Gastroesophageal sphincter (tissue), 4 donors: ENCODE measurements around the gene THEM4. TPM values are rescaled to one million over a fixed set of nuclear protein-coding genes. Genes with fewer than 3 reads are reported as not detected.

ENCODE experiments used
- ATAC-seq: fragments of 150-250 bp; one replicate; pipeline ENCODE4 v1.9.1; 2016; ENCODE audit warnings: mild to moderate bottlenecking, moderate library complexity
- H3K27ac ChIP-seq, 4 donors: fragments of 200-600 bp; sonication (generic) in 3 of 4; 1 replicate in 3 of 4; 2 replicates in 1 of 4; pipeline ENCODE4 v1.5.1; 2016 to 2019
- H3K27me3 ChIP-seq: fragments of 200-600 bp; sonication (generic); one replicate; pipeline ENCODE4 v1.5.1; 2019
- H3K36me3 ChIP-seq, 2 donors: fragments of 200-600 bp; sonication (generic); one replicate each; pipeline ENCODE4 v1.5.1; 2019; ENCODE audit warnings: control low read depth in 1 of 2
- H3K4me1 ChIP-seq, 3 donors: fragments of 200-600 bp; sonication (generic); 1 replicate in 2 of 3; 2 replicates in 1 of 3; pipeline ENCODE4 v1.5.1; 2016 to 2019; ENCODE audit warnings: control low read depth in 2 of 3
- H3K4me3 ChIP-seq, 2 donors: fragments of 200-600 bp; sonication (generic); one replicate each; pipeline ENCODE4 v1.5.1; 2019; ENCODE audit warnings: mild to moderate bottlenecking in 1 of 2, moderate library complexity in 1 of 2
- H3K9me3 ChIP-seq, 3 donors: fragments of 200-600 bp; sonication (generic); one replicate each; pipeline ENCODE4 v1.5.1; 2017 to 2019; ENCODE audit warnings: control low read depth in 2 of 3
- EP300 ChIP-seq: sonication (generic); formaldehyde crosslinking; IDR thresholded peaks from one replicate; pipeline ENCODE4 v1.6.1; 2017; ENCODE audit warnings: antibody characterized with exemption, mild to moderate bottlenecking
- POLR2A ChIP-seq, 2 donors: fragments of 450-650 bp; IDR thresholded peaks; one replicate each; pipeline ENCODE4 v1.6.1; 2017; ENCODE audit warnings: antibody characterized with exemption in 2 of 2, mild to moderate bottlenecking in 2 of 2, moderate library complexity in 1 of 2
- POLR2AphosphoS5 ChIP-seq: sonication (generic); formaldehyde crosslinking; IDR thresholded peaks from one replicate; pipeline ENCODE4 v1.6.1; 2017; ENCODE audit warnings: antibody characterized with exemption
- WGBS, 2 donors: methylation state at CpG; one replicate each; pipeline ENCODE4 v1.1.5; 2018; ENCODE audit warnings: low coverage in 1 of 2; 5-methylcytosine and 5-hydroxymethylcytosine counted together
- total RNA-seq, 4 donors: library from RNA; depleted of rRNA; stranded (reverse); fragments of >200 nt; gene quantifications; one replicate each; pipeline ENCODE4 v1.1.0, GENCODE V29; 2016
- TF ChIP-seq, protein P1 (sequence below), 4 experiments: fragments of 200-600 bp in 2 of 4; fragments of 450-650 bp in 2 of 4; sonication (generic) in 1 of 4; IDR thresholded peaks; one replicate each; pipeline ENCODE4 v1.5.1; 2017 to 2019; ENCODE audit warnings: antibody characterized with exemption in 4 of 4, mild to moderate bottlenecking in 2 of 4, moderate library complexity in 2 of 4

The THEM4 gene
- total RNA-seq, 4 donors from 2014 or later, result 14.7 to 17.5 (median 16.1) TPM

DNA sequence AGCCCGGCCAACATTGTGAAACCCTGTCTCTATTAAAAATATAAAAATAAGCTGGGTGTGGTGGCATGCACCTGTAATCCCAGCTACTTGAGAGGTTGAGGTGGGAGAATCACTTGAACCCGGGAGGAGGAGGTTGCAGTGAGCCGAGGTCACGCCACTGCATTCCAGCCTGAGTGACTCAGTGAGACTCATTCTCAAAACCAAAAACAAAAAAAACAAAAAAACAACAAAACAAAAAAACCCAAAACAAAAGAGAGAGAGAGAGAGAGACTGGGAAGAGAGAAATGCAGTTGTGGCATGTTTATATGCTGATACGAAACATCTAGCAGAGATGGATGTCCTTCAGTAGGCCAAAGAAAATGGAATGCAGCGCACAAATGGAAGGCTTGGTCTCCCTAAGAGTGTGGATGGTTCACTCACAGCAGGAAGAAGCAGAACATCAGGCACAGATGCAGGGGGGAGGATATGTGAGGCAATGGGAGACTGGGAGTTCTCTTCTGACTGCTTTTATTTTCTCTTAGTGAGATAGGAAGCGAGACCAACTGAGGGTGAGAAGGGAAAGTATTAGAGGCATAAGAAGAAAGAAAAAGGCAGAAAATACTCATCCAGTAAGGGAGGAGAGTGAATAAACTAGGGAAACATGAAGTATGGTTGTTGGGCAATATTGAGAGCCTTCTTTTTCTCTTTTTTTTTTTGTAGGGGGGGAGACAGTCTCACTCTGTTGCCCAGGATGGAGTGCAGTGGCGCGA is 16.0 kb downstream of the THEM4 start:
- no peak for TF ChIP-seq POLR2AphosphoS5
- TF ChIP-seq EP300, result no peak
- no peak for TF ChIP-seq POLR2A (IDR thresholded peaks at IDR 0.05)
- TF ChIP-seq, protein P1, sequence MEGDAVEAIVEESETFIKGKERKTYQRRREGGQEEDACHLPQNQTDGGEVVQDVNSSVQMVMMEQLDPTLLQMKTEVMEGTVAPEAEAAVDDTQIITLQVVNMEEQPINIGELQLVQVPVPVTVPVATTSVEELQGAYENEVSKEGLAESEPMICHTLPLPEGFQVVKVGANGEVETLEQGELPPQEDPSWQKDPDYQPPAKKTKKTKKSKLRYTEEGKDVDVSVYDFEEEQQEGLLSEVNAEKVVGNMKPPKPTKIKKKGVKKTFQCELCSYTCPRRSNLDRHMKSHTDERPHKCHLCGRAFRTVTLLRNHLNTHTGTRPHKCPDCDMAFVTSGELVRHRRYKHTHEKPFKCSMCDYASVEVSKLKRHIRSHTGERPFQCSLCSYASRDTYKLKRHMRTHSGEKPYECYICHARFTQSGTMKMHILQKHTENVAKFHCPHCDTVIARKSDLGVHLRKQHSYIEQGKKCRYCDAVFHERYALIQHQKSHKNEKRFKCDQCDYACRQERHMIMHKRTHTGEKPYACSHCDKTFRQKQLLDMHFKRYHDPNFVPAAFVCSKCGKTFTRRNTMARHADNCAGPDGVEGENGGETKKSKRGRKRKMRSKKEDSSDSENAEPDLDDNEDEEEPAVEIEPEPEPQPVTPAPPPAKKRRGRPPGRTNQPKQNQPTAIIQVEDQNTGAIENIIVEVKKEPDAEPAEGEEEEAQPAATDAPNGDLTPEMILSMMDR (IDR thresholded peaks at IDR 0.05), result no peak
- H3K4me1 ChIP-seq, result peaks cover 0 to 3% (median 0%) of the 10 kb centered on the region in 3 donors
- peaks cover 0 to 78% of the 10 kb centered on the region in 2 donors for H3K36me3 ChIP-seq
- ATAC-seq, result no peak
- H3K27ac ChIP-seq, result no peak overlapping the region
- WGBS, 2 donors, result 96 to 99% methylated on average over 7 to 9 of the region's 9 CpGs
- H3K9me3 ChIP-seq, result no peaks in the 10 kb centered on the region
- no peak overlapping the region for H3K4me3 ChIP-seq
- H3K27me3 ChIP-seq, result no peaks in the 10 kb centered on the region

DNA sequence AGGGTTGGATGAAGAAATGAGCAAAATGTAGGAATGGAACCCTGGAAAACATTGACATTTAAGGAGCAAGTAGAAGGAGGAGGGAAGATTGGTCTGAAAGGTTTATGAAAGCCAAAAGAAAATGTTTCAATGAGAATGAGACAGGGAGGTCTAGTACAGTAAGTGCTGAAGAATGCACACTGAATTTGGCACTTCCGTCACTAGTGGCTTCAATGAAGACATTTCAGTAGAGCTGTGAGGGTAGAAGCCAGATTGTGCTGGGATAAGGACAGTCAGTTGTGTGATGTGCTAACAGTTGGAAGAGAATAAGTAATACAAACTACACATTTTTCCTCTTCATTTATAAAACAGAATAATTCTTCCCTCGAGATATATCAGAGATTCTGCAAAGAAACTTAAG is 17.1 kb downstream of the THEM4 start:
- TF ChIP-seq POLR2A (IDR thresholded peaks at IDR 0.05) (no peak), EP300 (no peak), POLR2AphosphoS5 (no peak)
- TF ChIP-seq, protein P1 (IDR thresholded peaks at IDR 0.05), result no peak
- no peaks in the 10 kb centered on the region for H3K27me3 ChIP-seq
- H3K27ac ChIP-seq, result no peak overlapping the region
- peaks cover 0 to 90% of the 10 kb centered on the region in 2 donors for H3K36me3 ChIP-seq
- no peak for ATAC-seq
- no peaks in the 10 kb centered on the region for H3K9me3 ChIP-seq
- no peaks in the 10 kb centered on the region for H3K4me1 ChIP-seq
- H3K4me3 ChIP-seq, result no peak overlapping the region
- WGBS, 2 donors, result 80 to 87% methylated on average over 2 of the region's 2 CpGs

DNA sequence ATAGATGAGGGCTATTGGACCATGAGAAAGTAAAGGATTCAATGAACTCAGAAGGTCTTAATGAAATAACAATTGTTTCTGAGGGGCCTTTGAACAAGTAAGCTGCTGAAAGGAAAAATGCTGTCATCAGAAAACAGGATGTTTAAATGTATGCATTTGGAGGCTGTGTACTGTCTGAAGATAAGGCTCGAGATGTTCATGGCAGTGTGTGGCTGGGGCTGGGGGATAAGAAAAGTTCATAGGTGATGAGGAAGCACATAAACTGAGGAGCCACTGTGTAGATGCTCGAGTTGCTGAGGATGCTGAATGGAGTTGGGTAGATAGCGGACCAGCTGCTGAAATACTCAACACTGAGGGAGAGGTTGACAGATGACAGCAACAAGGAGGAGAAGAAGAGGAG is 17.8 kb downstream of the THEM4 start:
- H3K36me3 ChIP-seq, result peaks cover 0 to 96% of the 10 kb centered on the region in 2 donors
- H3K27me3 ChIP-seq, result no peaks in the 10 kb centered on the region
- H3K4me3 ChIP-seq, result no peak overlapping the region
- H3K9me3 ChIP-seq, result no peaks in the 10 kb centered on the region
- H3K4me1 ChIP-seq, result no peaks in the 10 kb centered on the region
- ATAC-seq, result no peak
- no peak overlapping the region for H3K27ac ChIP-seq
- no peak for TF ChIP-seq POLR2AphosphoS5
- TF ChIP-seq EP300, result no peak
- TF ChIP-seq, protein P1 (IDR thresholded peaks at IDR 0.05), result no peak
- no peak for TF ChIP-seq POLR2A (IDR thresholded peaks at IDR 0.05)
- WGBS, 2 donors, result 58 to 69% methylated on average over 3 of the region's 3 CpGs

DNA sequence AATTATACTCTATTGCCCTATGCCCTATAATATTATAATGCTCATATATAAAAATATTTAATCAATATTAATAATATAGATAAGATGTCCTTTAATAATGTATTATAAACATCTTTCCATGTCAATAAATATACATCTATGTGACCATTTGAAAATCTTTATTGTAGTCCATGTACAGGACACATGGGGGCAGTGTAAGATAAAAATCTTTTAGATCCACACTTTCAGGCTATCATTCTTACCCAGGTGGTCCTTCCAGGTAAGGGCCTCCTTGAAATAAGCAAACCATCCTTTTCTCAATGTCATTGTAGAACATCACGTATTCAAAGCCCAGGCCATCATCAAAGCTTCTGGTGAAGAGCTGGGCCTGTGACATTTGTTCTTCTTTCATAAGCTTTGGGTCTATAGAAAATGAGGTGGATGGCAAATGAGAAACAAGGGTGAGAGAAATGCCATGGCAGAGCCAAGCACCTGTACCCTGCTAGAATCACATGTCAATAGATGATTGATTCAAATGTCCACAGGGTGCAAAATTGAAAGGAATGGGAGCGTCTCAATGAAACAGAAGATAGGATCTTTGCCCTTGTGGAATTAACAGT is 20.2 kb downstream of the THEM4 start:
- H3K27me3 ChIP-seq, result no peaks in the 10 kb centered on the region
- no peaks in the 10 kb centered on the region for H3K4me1 ChIP-seq
- H3K4me3 ChIP-seq, result no peak overlapping the region
- TF ChIP-seq, protein P1 (IDR thresholded peaks at IDR 0.05), result peak in 1 of 4 experiments; percentile 11
- TF ChIP-seq EP300 (no peak), POLR2AphosphoS5 (no peak), POLR2A (IDR thresholded peaks at IDR 0.05) (no peak)
- H3K36me3 ChIP-seq, result peaks cover 0 to 75% of the 10 kb centered on the region in 2 donors
- H3K9me3 ChIP-seq, result no peaks in the 10 kb centered on the region
- 80 to 94% methylated on average over 2 of the region's 2 CpGs for WGBS, 2 donors
- no peak overlapping the region for H3K27ac ChIP-seq
- ATAC-seq, result no peak

DNA sequence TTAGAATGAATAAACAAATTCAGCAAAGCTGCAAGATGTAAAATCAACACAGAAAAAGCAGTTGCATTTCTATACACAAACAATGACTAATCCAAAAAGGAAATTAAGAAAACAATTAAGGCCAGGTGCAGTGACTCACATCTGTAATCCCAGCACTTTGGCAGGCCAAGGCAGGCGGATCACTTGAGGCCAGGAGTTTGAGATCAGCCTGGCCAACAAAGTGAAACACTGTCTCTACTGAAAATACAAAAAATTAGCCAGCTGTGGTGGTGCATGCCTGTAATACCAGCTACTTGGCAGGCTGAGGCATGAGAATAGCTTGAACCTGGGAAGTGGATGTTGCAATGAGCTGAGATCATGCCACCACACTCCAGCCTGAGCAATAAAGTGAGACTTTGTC is 22.3 kb downstream of the THEM4 start:
- H3K4me3 ChIP-seq, result no peak overlapping the region
- no peak for ATAC-seq
- H3K27me3 ChIP-seq, result no peaks in the 10 kb centered on the region
- no peak overlapping the region for H3K27ac ChIP-seq
- H3K9me3 ChIP-seq, result no peaks in the 10 kb centered on the region
- H3K4me1 ChIP-seq, result no peaks in the 10 kb centered on the region
- H3K36me3 ChIP-seq, result peaks cover 0 to 58% of the 10 kb centered on the region in 2 donors
- TF ChIP-seq, protein P1 (IDR thresholded peaks at IDR 0.05), result no peak
- no peak for TF ChIP-seq POLR2AphosphoS5
- WGBS, 2 donors, result 60 to 91% methylated on average over 1 of the region's 1 CpG
